HEK293T (cell line): ENCODE data around the gene YWHAB.
"Not testable (repeated sequence)": the region's sequence is repeated elsewhere in the genome, so short reads cannot be mapped to it uniquely, and the experiment has no call there.

ENCODE experiments used
- ELF4 ChIP-seq: fragments of 450-650 bp; IDR thresholded peaks from 2 replicates; pipeline ENCODE4 v1.6.1; 2017; ENCODE audit warnings: antibody characterized with exemption
- FOXA1 ChIP-seq: fragments of 450-650 bp; IDR thresholded peaks from 2 replicates; pipeline ENCODE4 v1.6.1; 2016; ENCODE audit warnings: mild to moderate bottlenecking
- HDGF ChIP-seq: fragments of 450-650 bp; IDR thresholded peaks from 2 replicates; pipeline ENCODE4 v1.6.1; 2017; ENCODE audit warnings: antibody characterized with exemption, borderline replicate concordance
- SP1 ChIP-seq: fragments of 450-650 bp; IDR thresholded peaks from 2 replicates; pipeline ENCODE4 v1.6.1; 2017

- not testable (repeated sequence) for TF ChIP-seq ELF4, SP1, FOXA1, HDGF
These were observed 22.0 kb upstream of the YWHAB start for GRCh38 chr20:44863365-44864084.
